Liver (tissue), 3 donors: ENCODE data around the gene ZCWPW1.

Experiments used
- CTCF ChIP-seq: fragments of 150-350 bp; IDR thresholded peaks from 2 replicates; pipeline ENCODE4 v1.5.1; 2017; ENCODE audit warnings: improper control_type of control experiment, low read depth, low read length; ENCODE audit not compliant: missing input control
- FOXA1 ChIP-seq: IDR thresholded peaks from 2 replicates; pipeline ENCODE4 v1.6.1; 2016; ENCODE audit warnings: antibody characterized with exemption
- GABPA ChIP-seq, 2 donors: IDR thresholded peaks in 1 of 2; conservative IDR thresholded peaks in 1 of 2; 2 replicates each; pipeline ENCODE4 v1.6.1; 2016; ENCODE audit warnings: antibody characterized with exemption in 2 of 2, mild to moderate bottlenecking in 1 of 2, moderate library complexity in 1 of 2
- JUND ChIP-seq, 2 donors: IDR thresholded peaks; 2 replicates each; pipeline ENCODE4 v1.6.1; 2016; ENCODE audit warnings: antibody characterized with exemption in 2 of 2
- RAD21 ChIP-seq, 2 donors: IDR thresholded peaks; 2 replicates each; pipeline ENCODE4 v1.6.1; 2016; ENCODE audit warnings: antibody characterized with exemption in 2 of 2, mild to moderate bottlenecking in 2 of 2
- REST ChIP-seq: IDR thresholded peaks from 2 replicates; pipeline ENCODE4 v1.6.1; 2016; ENCODE audit warnings: antibody characterized with exemption, mild to moderate bottlenecking
- SP1 ChIP-seq: IDR thresholded peaks from 2 replicates; pipeline ENCODE4 v1.6.1; 2018; ENCODE audit warnings: antibody characterized with exemption, mild to moderate bottlenecking
- TAF1 ChIP-seq: conservative IDR thresholded peaks from 2 replicates; pipeline ENCODE4 v1.6.1; 2016; ENCODE audit warnings: antibody characterized with exemption, mild to moderate bottlenecking
- YY1 ChIP-seq: IDR thresholded peaks from 2 replicates; pipeline ENCODE4 v1.6.1; 2016; ENCODE audit warnings: antibody characterized with exemption, mild to moderate bottlenecking
- ZBTB33 ChIP-seq: IDR thresholded peaks from 2 replicates; pipeline ENCODE4 v1.6.1; 2016; ENCODE audit warnings: antibody characterized with exemption
- TF ChIP-seq, protein P1 (sequence below): IDR thresholded peaks from 2 replicates; pipeline ENCODE4 v1.6.1; 2016; ENCODE audit warnings: antibody characterized with exemption
- TF ChIP-seq, protein P2 (sequence below): IDR thresholded peaks from 2 replicates; pipeline ENCODE4 v1.6.1; 2016; ENCODE audit warnings: antibody characterized with exemption
- donor health status: healthy.
- donor health status: healthy.

GRCh38 chr7:100452513-100452912 lies 24.0 kb upstream of the ZCWPW1 start:
- no peak for TF ChIP-seq CTCF
- no peak for TF ChIP-seq YY1
- no peak for TF ChIP-seq GABPA (IDR thresholded peaks at IDR 0.05 in 1 of 2, conservative IDR thresholded peaks at IDR 0.05 in 1 of 2)
- TF ChIP-seq TAF1: no peak
- no peak for TF ChIP-seq SP1
- TF ChIP-seq JUND (IDR thresholded peaks at IDR 0.05): no peak
- TF ChIP-seq ZBTB33: no peak
- TF ChIP-seq, protein P1, sequence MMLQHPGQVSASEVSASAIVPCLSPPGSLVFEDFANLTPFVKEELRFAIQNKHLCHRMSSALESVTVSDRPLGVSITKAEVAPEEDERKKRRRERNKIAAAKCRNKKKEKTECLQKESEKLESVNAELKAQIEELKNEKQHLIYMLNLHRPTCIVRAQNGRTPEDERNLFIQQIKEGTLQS: no peak
- no peak for TF ChIP-seq REST
- TF ChIP-seq, protein P2, sequence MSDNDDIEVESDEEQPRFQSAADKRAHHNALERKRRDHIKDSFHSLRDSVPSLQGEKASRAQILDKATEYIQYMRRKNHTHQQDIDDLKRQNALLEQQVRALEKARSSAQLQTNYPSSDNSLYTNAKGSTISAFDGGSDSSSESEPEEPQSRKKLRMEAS: no peak
- TF ChIP-seq RAD21 (IDR thresholded peaks at IDR 0.05): no peak
- no peak for TF ChIP-seq FOXA1
